ENCODE data around the gene RALA.

- TF ChIP-seq, protein P1, sequence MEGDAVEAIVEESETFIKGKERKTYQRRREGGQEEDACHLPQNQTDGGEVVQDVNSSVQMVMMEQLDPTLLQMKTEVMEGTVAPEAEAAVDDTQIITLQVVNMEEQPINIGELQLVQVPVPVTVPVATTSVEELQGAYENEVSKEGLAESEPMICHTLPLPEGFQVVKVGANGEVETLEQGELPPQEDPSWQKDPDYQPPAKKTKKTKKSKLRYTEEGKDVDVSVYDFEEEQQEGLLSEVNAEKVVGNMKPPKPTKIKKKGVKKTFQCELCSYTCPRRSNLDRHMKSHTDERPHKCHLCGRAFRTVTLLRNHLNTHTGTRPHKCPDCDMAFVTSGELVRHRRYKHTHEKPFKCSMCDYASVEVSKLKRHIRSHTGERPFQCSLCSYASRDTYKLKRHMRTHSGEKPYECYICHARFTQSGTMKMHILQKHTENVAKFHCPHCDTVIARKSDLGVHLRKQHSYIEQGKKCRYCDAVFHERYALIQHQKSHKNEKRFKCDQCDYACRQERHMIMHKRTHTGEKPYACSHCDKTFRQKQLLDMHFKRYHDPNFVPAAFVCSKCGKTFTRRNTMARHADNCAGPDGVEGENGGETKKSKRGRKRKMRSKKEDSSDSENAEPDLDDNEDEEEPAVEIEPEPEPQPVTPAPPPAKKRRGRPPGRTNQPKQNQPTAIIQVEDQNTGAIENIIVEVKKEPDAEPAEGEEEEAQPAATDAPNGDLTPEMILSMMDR (IDR thresholded peaks at IDR 0.05; ENCODE audit: low read depth, low read length, missing input control), result no peak
- TF ChIP-seq, protein P2, sequence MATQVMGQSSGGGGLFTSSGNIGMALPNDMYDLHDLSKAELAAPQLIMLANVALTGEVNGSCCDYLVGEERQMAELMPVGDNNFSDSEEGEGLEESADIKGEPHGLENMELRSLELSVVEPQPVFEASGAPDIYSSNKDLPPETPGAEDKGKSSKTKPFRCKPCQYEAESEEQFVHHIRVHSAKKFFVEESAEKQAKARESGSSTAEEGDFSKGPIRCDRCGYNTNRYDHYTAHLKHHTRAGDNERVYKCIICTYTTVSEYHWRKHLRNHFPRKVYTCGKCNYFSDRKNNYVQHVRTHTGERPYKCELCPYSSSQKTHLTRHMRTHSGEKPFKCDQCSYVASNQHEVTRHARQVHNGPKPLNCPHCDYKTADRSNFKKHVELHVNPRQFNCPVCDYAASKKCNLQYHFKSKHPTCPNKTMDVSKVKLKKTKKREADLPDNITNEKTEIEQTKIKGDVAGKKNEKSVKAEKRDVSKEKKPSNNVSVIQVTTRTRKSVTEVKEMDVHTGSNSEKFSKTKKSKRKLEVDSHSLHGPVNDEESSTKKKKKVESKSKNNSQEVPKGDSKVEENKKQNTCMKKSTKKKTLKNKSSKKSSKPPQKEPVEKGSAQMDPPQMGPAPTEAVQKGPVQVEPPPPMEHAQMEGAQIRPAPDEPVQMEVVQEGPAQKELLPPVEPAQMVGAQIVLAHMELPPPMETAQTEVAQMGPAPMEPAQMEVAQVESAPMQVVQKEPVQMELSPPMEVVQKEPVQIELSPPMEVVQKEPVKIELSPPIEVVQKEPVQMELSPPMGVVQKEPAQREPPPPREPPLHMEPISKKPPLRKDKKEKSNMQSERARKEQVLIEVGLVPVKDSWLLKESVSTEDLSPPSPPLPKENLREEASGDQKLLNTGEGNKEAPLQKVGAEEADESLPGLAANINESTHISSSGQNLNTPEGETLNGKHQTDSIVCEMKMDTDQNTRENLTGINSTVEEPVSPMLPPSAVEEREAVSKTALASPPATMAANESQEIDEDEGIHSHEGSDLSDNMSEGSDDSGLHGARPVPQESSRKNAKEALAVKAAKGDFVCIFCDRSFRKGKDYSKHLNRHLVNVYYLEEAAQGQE (IDR thresholded peaks at IDR 0.05), result no peak
- no peak for TF ChIP-seq TAF1 (conservative IDR thresholded peaks at IDR 0.05)
- no peak for TF ChIP-seq FOXA1 (IDR thresholded peaks at IDR 0.05)
- TF ChIP-seq, protein P3, sequence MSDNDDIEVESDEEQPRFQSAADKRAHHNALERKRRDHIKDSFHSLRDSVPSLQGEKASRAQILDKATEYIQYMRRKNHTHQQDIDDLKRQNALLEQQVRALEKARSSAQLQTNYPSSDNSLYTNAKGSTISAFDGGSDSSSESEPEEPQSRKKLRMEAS (IDR thresholded peaks at IDR 0.05), result no peak
- TF ChIP-seq YY1 (IDR thresholded peaks at IDR 0.05), result no peak
- no peak for TF ChIP-seq JUND (IDR thresholded peaks at IDR 0.05)
- TF ChIP-seq HNF4A (conservative IDR thresholded peaks at IDR 0.05), result no peak
- no peak for TF ChIP-seq RAD21 (IDR thresholded peaks at IDR 0.05)
- no peak for TF ChIP-seq GABPA (IDR thresholded peaks at IDR 0.05 in 1 of 2, conservative IDR thresholded peaks at IDR 0.05 in 1 of 2)
- TF ChIP-seq, protein P4, sequence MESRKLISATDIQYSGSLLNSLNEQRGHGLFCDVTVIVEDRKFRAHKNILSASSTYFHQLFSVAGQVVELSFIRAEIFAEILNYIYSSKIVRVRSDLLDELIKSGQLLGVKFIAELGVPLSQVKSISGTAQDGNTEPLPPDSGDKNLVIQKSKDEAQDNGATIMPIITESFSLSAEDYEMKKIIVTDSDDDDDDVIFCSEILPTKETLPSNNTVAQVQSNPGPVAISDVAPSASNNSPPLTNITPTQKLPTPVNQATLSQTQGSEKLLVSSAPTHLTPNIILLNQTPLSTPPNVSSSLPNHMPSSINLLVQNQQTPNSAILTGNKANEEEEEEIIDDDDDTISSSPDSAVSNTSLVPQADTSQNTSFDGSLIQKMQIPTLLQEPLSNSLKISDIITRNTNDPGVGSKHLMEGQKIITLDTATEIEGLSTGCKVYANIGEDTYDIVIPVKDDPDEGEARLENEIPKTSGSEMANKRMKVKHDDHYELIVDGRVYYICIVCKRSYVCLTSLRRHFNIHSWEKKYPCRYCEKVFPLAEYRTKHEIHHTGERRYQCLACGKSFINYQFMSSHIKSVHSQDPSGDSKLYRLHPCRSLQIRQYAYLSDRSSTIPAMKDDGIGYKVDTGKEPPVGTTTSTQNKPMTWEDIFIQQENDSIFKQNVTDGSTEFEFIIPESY (IDR thresholded peaks at IDR 0.05), result no peak
- TF ChIP-seq SP1 (IDR thresholded peaks at IDR 0.05), result no peak
- TF ChIP-seq, protein P5, sequence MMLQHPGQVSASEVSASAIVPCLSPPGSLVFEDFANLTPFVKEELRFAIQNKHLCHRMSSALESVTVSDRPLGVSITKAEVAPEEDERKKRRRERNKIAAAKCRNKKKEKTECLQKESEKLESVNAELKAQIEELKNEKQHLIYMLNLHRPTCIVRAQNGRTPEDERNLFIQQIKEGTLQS (IDR thresholded peaks at IDR 0.05), result no peak
Observed at GRCh38 chr7:39700165-39700564, 76.8 kb downstream of the RALA start.

All from liver (tissue), 3 donors.